Measurements from ENCODE around the gene PTPRN2. TPM values are rescaled to one million over a fixed set of nuclear protein-coding genes. Genes with fewer than 3 reads are reported as not detected.
A peak's percentile ranks its signal among the peaks of the same experiment; 100 is the strongest.

PTPRN2 gene
- total and polyA plus RNA-seq, 2 experiments from 2014 or later = 0.28 TPM; not detected in 1

DNA sequence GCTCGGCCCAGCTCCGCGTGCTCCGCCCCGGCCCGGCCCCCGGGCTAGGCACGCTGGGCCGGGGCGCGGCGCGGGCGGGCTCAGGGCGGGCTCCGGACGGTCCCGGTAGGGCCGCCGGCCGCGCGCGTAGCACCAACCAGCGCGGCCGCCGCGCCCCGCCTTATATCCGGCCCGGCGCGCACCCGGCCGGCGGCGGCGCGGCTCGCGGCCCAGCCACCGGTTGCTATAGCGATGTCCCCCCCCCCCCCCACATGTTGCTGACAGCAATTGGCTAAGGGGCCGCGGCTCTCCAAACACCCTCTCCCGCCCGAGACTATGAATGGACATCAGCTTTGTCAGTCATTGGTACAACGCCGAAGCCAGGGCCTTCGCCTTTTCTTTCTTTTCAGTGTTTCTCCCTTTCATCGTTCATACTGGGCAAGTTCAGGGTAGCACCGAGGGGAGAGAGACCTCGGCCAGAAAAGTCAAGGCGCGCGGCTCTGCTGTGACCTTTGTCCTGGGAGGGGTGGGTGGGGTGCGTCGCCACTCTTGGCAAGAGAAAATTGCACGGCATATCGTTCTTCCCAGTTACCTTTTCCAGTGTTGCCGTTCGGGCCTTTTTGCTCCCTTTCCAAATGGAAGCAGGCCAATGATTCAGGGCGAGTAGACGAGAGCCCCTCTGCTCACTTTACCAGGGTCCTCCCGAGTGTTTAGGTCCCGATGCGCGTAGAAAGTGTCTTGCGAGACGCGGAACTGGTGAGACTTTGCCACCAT, 896.6 kb downstream of the PTPRN2 start:
- H3K27me3 ChIP-seq = peaks cover 91% of the 10 kb centered on the region
- H3K4me3 ChIP-seq = no peak overlapping the region
- TF ChIP-seq, protein P1, sequence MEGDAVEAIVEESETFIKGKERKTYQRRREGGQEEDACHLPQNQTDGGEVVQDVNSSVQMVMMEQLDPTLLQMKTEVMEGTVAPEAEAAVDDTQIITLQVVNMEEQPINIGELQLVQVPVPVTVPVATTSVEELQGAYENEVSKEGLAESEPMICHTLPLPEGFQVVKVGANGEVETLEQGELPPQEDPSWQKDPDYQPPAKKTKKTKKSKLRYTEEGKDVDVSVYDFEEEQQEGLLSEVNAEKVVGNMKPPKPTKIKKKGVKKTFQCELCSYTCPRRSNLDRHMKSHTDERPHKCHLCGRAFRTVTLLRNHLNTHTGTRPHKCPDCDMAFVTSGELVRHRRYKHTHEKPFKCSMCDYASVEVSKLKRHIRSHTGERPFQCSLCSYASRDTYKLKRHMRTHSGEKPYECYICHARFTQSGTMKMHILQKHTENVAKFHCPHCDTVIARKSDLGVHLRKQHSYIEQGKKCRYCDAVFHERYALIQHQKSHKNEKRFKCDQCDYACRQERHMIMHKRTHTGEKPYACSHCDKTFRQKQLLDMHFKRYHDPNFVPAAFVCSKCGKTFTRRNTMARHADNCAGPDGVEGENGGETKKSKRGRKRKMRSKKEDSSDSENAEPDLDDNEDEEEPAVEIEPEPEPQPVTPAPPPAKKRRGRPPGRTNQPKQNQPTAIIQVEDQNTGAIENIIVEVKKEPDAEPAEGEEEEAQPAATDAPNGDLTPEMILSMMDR (IDR thresholded peaks at IDR 0.05; ENCODE audit: low read depth, low read length) = no peak
- H3K9me3 ChIP-seq (ENCODE audit: low read depth) = no peaks in the 10 kb centered on the region
- no peak overlapping the region for H3K27ac ChIP-seq
- no peaks in the 10 kb centered on the region for H3K4me1 ChIP-seq (ENCODE audit: low read depth)
- no peaks in the 10 kb centered on the region for H3K36me3 ChIP-seq
- peak; percentile 20 to 91 for DNase-seq (ENCODE audit: low read depth in 1 of 2, low spot score in 1 of 2)

DNA sequence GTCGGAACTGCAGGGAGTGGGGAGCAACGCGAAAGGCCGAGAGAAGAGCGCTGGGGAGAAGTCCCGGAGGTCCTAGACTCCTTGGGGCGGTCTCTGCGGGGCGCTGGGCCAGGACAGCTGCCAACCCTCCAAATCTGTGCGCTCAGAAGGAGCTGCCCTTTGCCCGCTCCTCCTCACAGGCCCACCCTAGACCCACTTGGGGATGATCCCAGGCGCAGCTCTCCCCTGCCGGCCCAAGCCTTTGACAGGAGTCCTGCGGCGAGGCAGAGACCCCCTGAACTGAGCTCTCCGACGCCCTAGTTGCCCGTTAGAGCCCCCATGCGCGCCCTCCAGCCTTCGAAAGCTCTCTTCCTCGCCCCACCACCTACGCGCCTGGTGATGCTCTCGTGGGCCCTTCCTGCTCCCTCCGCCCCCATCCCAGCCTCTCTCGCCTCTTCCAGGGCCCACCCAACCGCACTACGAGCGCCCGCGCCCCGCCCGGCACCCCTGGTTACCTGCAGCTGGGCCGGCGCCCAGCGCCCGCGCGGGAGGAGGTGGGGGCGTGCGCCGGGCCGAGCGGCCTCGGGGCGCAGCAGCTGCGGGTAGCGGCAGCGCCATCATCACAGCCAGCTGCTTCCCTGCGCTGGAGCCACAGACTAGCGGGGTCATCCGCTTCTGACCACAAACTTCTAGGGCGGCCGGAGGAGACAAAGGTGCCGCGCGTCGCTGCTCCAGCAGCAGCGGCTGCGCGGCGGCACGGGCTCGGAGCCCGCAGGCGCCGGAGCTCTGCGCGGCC, 897.4 kb downstream of the PTPRN2 start:
- Histone ChIP-seq H3K9me3 (ENCODE audit: low read depth) (no peaks in the 10 kb centered on the region), H3K4me3 (peak overlapping the region; percentile 4), H3K27ac (no peak overlapping the region), H3K27me3 (peaks cover 98% of the 10 kb centered on the region), H3K36me3 (no peaks in the 10 kb centered on the region), H3K4me1 (ENCODE audit: low read depth) (no peaks in the 10 kb centered on the region)
- DNase-seq (ENCODE audit: low read depth in 1 of 2, low spot score in 1 of 2) = no peak
- TF ChIP-seq, protein P1 (IDR thresholded peaks at IDR 0.05; ENCODE audit: low read depth, low read length) = no peak

DNA sequence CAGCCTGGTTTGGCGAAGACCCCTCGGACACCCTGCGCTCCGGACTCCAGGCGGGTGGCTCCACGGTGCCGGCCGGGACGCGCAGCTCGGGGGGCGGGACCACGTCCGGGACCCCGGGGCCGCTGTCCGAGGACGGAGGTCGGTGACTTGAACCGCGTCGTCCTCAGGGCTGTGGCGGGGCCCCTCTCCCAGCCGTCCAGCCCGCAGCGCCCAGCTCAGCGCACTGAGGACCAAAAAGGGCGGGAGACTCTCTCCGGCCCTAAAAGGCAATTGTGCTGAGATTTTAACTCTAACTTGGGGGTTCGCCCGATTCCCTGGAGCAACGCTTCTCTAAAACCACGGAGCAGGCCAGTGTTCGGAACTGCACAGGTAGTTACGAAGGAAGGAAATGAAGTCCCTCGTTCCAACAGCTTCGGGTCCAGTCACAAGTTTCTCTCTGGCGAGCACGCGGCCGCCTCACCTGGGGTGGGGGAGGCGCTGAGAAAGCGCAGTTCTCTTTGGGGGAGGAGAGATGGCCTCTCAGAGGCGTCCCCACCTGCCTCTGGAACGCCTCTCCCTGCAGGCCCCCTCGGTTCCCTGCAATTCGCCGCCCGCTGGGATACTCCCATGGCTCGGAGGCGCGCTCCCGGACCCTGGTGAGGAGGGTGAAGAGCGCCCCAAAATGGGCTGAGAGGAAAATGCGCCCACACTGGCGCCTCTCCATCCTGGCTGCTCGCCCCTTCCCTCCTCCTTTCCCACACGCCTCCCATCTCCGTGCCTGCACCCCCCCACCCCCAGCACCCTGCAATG, 898.2 kb downstream of the PTPRN2 start:
- TF ChIP-seq, protein P1 (IDR thresholded peaks at IDR 0.05; ENCODE audit: low read depth, low read length) = no peak
- Histone ChIP-seq H3K36me3 (no peaks in the 10 kb centered on the region), H3K27me3 (peaks cover 98% of the 10 kb centered on the region), H3K4me3 (no peak overlapping the region), H3K9me3 (ENCODE audit: low read depth) (no peaks in the 10 kb centered on the region), H3K4me1 (ENCODE audit: low read depth) (no peaks in the 10 kb centered on the region), H3K27ac (no peak overlapping the region)
- no peak for DNase-seq (ENCODE audit: low read depth in 1 of 2, low spot score in 1 of 2)

DNA sequence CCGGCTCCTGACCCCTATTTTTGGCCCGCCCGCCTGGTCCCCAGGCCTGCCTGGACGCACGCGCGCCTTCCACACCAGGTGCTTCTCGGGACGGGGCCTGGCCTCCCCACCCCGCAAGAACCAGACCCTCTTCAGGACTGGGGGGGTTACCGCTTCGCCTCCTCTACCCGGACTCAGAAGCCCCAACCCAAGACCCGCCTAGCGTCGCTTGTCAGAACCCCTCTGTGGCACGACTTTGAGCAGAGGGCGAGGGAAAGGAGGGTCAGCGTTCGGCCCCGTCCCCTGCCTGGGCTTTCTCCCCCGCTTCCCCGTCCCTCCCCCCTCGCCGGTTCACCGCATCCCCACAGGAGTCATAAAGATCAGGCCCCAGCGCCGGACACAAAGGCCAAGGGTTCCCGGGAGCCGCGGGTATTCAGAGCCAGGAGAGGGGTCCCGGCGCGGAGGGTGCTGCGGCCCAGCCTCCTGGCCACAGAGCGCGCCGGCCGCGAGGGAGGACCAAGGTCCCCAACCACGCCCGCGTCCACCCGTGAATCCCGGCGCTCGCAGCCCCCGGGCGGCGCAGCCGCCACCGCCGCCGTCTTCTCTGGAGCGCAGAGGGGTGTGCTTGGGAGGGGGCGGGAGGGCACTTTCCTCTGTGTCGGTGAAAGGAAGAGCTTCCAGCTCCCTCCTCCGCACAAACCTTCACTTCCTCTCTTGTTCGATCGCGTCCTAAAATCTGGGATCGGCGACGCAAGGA, 898.9 kb downstream of the PTPRN2 start:
- H3K9me3 ChIP-seq (ENCODE audit: low read depth) = no peaks in the 10 kb centered on the region
- no peaks in the 10 kb centered on the region for H3K4me1 ChIP-seq (ENCODE audit: low read depth)
- TF ChIP-seq, protein P1 (IDR thresholded peaks at IDR 0.05; ENCODE audit: low read depth, low read length) = no peak
- H3K27ac ChIP-seq = no peak overlapping the region
- H3K4me3 ChIP-seq = no peak overlapping the region
- peaks cover 98% of the 10 kb centered on the region for H3K27me3 ChIP-seq
- H3K36me3 ChIP-seq = no peaks in the 10 kb centered on the region
- no peak for DNase-seq (ENCODE audit: low read depth in 1 of 2, low spot score in 1 of 2)

All from cardiac muscle cell (in vitro differentiated cells and primary cell).